Skeletal muscle satellite cell (primary cell): ENCODE measurements around the gene SIVA1.
A peak's percentile ranks its signal among the peaks of the same experiment; 100 is the strongest.

Experiments
- H3K27me3 ChIP-seq: 2 replicates; pipeline ENCODE4 v1.7.0; 2013; ENCODE audit warnings: low read length; ENCODE audit not compliant: control insufficient read depth, insufficient read depth
- H3K36me3 ChIP-seq: 2 replicates; pipeline ENCODE4 v1.7.0; 2013; ENCODE audit warnings: mild to moderate bottlenecking, control low read depth, low read length; ENCODE audit not compliant: insufficient read depth
- H3K4me1 ChIP-seq: 2 replicates; pipeline ENCODE4 v1.7.0; 2013; ENCODE audit warnings: low read length; ENCODE audit not compliant: control insufficient read depth, insufficient read depth
- H3K4me2 ChIP-seq: 2 replicates; pipeline ENCODE4 v1.7.0; 2013; ENCODE audit warnings: mild to moderate bottlenecking, low read length
- H3K4me3 ChIP-seq: 2 replicates; pipeline ENCODE4 v1.7.0; 2013; ENCODE audit warnings: low read length
- H3K9ac ChIP-seq: 2 replicates; pipeline ENCODE4 v1.7.0; 2013; ENCODE audit warnings: mild to moderate bottlenecking, low read depth, low read length, moderate library complexity
- H3K9me3 ChIP-seq: replicated peaks from 2 replicates; pipeline ENCODE4 v1.7.0; 2013; ENCODE audit warnings: mild to moderate bottlenecking, control low read depth, low read length

The SIVA1 gene

GRCh38 chr14:104739546-104740516, 13.1 kb upstream of the SIVA1 start:
- Histone ChIP-seq H3K36me3 (no peaks in the 10 kb centered on the region), H3K4me2 (no peak overlapping the region), H3K9ac (no peak overlapping the region), H3K27me3 (no peaks in the 10 kb centered on the region), H3K9me3 (no peaks in the 10 kb centered on the region), H3K4me1 (peaks cover 22% of the 10 kb centered on the region), H3K4me3 (no peak overlapping the region)

- no peak overlapping the region for H3K4me2 ChIP-seq
- no peaks in the 10 kb centered on the region for H3K9me3 ChIP-seq
- H3K4me1 ChIP-seq, result peaks cover 17% of the 10 kb centered on the region
- no peaks in the 10 kb centered on the region for H3K36me3 ChIP-seq
- H3K27me3 ChIP-seq, result no peaks in the 10 kb centered on the region
- H3K9ac ChIP-seq, result no peak overlapping the region
- no peak overlapping the region for H3K4me3 ChIP-seq
Measured at GRCh38 chr14:104741108-104741802, 11.7 kb upstream of the SIVA1 start.

- no peak overlapping the region for H3K9ac ChIP-seq
- H3K4me2 ChIP-seq, result no peak overlapping the region
- H3K4me3 ChIP-seq, result no peak overlapping the region
- H3K27me3 ChIP-seq, result no peaks in the 10 kb centered on the region
- H3K36me3 ChIP-seq, result no peaks in the 10 kb centered on the region
- H3K9me3 ChIP-seq, result no peaks in the 10 kb centered on the region
- peaks cover 19% of the 10 kb centered on the region for H3K4me1 ChIP-seq
Measured at GRCh38 chr14:104741803-104742251, 11.1 kb upstream of the SIVA1 start.

GRCh38 chr14:104742586-104743455, 10.1 kb upstream of the SIVA1 start:
- Histone ChIP-seq H3K36me3 (no peaks in the 10 kb centered on the region), H3K4me3 (no peak overlapping the region)

GRCh38 chr14:104743461-104744380, 9.2 kb upstream of the SIVA1 start:
- no peak overlapping the region for H3K4me3 ChIP-seq
- H3K9me3 ChIP-seq, result no peaks in the 10 kb centered on the region
- H3K36me3 ChIP-seq, result no peaks in the 10 kb centered on the region
- no peak overlapping the region for H3K9ac ChIP-seq
- peaks cover 29% of the 10 kb centered on the region for H3K4me1 ChIP-seq
- no peak overlapping the region for H3K4me2 ChIP-seq
- no peaks in the 10 kb centered on the region for H3K27me3 ChIP-seq

More at GRCh38 chr14:104742586-104743455, 10.1 kb upstream of the SIVA1 start:
- Histone ChIP-seq H3K4me1 (peaks cover 27% of the 10 kb centered on the region), H3K9me3 (no peaks in the 10 kb centered on the region), H3K4me2 (no peak overlapping the region), H3K9ac (no peak overlapping the region), H3K27me3 (no peaks in the 10 kb centered on the region)

- Histone ChIP-seq H3K9ac (no peak overlapping the region), H3K4me2 (no peak overlapping the region), H3K36me3 (no peaks in the 10 kb centered on the region)
Measured at GRCh38 chr14:104744484-104744883, 8.5 kb upstream of the SIVA1 start.

GRCh38 chr14:104745431-104745830, 7.5 kb upstream of the SIVA1 start:
- Histone ChIP-seq H3K4me1 (peaks cover 46% of the 10 kb centered on the region), H3K4me2 (no peak overlapping the region), H3K4me3 (no peak overlapping the region), H3K36me3 (no peaks in the 10 kb centered on the region), H3K9ac (no peak overlapping the region), H3K27me3 (no peaks in the 10 kb centered on the region), H3K9me3 (no peaks in the 10 kb centered on the region)

More at GRCh38 chr14:104744484-104744883, 8.5 kb upstream of the SIVA1 start:
- H3K27me3 ChIP-seq, result no peaks in the 10 kb centered on the region
- peaks cover 37% of the 10 kb centered on the region for H3K4me1 ChIP-seq
- no peak overlapping the region for H3K4me3 ChIP-seq
- no peaks in the 10 kb centered on the region for H3K9me3 ChIP-seq

GRCh38 chr14:104746071-104746545, 6.8 kb upstream of the SIVA1 start:
- H3K4me3 ChIP-seq, result no peak overlapping the region

GRCh38 chr14:104746934-104747481, 5.9 kb upstream of the SIVA1 start:
- H3K9ac ChIP-seq, result no peak overlapping the region

More at GRCh38 chr14:104746071-104746545, 6.8 kb upstream of the SIVA1 start:
- H3K4me1 ChIP-seq, result peaks cover 47% of the 10 kb centered on the region
- no peaks in the 10 kb centered on the region for H3K36me3 ChIP-seq
- no peaks in the 10 kb centered on the region for H3K27me3 ChIP-seq
- no peak overlapping the region for H3K9ac ChIP-seq
- H3K4me2 ChIP-seq, result peak overlapping the region; percentile 3
- H3K9me3 ChIP-seq, result no peaks in the 10 kb centered on the region

GRCh38 chr14:104747876-104748275, 5.1 kb upstream of the SIVA1 start:
- Histone ChIP-seq H3K36me3 (no peaks in the 10 kb centered on the region), H3K4me2 (no peak overlapping the region), H3K4me1 (peaks cover 52% of the 10 kb centered on the region), H3K27me3 (no peaks in the 10 kb centered on the region), H3K9ac (no peak overlapping the region), H3K4me3 (no peak overlapping the region), H3K9me3 (no peaks in the 10 kb centered on the region)

More at GRCh38 chr14:104746934-104747481, 5.9 kb upstream of the SIVA1 start:
- Histone ChIP-seq H3K4me3 (no peak overlapping the region), H3K36me3 (no peaks in the 10 kb centered on the region), H3K9me3 (no peaks in the 10 kb centered on the region), H3K4me2 (peak overlapping the region; percentile 3), H3K27me3 (no peaks in the 10 kb centered on the region), H3K4me1 (peaks cover 48% of the 10 kb centered on the region)
